Hepatocyte (in vitro differentiated cells): ENCODE data around the gene CNOT11. TPM values are rescaled to one million over a fixed set of nuclear protein-coding genes. Genes with fewer than 3 reads are reported as not detected.

Experiments
- DNase-seq: peaks from one replicate; pipeline ENCODE4 v3.0.0-alpha.2; 2016; ENCODE audit warnings: low spot score
- H2AFZ ChIP-seq: fragments of 200-600 bp; sonication (generic); 2 replicates; pipeline ENCODE4 v1.6.0; 2016; ENCODE audit warnings: antibody characterized with exemption, mild to moderate bottlenecking
- H3K27ac ChIP-seq: fragments of 200-600 bp; sonication (generic); 2 replicates; pipeline ENCODE4 v1.5.1; 2016; ENCODE audit warnings: mild to moderate bottlenecking
- H3K27me3 ChIP-seq: fragments of 200-600 bp; sonication (generic); 2 replicates; pipeline ENCODE4 v1.6.1; 2016
- H3K36me3 ChIP-seq: fragments of 200-600 bp; sonication (generic); replicated peaks from 2 replicates; pipeline ENCODE4 v1.5.1; 2016; ENCODE audit warnings: low read depth; ENCODE audit not compliant: insufficient read depth
- H3K4me1 ChIP-seq: fragments of 200-600 bp; sonication (generic); 2 replicates; pipeline ENCODE4 v1.5.1; 2016; ENCODE audit warnings: mild to moderate bottlenecking, moderate library complexity; ENCODE audit not compliant: insufficient read depth
- H3K4me2 ChIP-seq: fragments of 200-600 bp; sonication (generic); 2 replicates; pipeline ENCODE4 v1.6.0; 2016
- H3K4me3 ChIP-seq: fragments of 200-600 bp; sonication (generic); 2 replicates; pipeline ENCODE4 v1.5.1; 2016; ENCODE audit warnings: mild to moderate bottlenecking
- H3K79me2 ChIP-seq: fragments of 200-600 bp; sonication (generic); 2 replicates; pipeline ENCODE4 v1.6.0; 2017; ENCODE audit warnings: mild to moderate bottlenecking
- H3K9me2 ChIP-seq: fragments of 200-600 bp; sonication (generic); replicated peaks from 2 replicates; pipeline ENCODE4 v1.6.0; 2017; ENCODE audit warnings: mild to moderate bottlenecking; ENCODE audit not compliant: insufficient read depth
- H3K9me3 ChIP-seq: fragments of 200-600 bp; sonication (generic); 2 replicates; pipeline ENCODE4 v1.5.1; 2016; ENCODE audit warnings: low read depth, mild to moderate bottlenecking
- H4K20me1 ChIP-seq: fragments of 200-600 bp; sonication (generic); 2 replicates; pipeline ENCODE4 v1.6.0; 2016; ENCODE audit warnings: mild to moderate bottlenecking; ENCODE audit not compliant: insufficient read depth, poor library complexity, severe bottlenecking
- EZH2 ChIP-seq: fragments of 200-600 bp; sonication (generic); IDR thresholded peaks from 2 replicates; pipeline ENCODE4 v1.6.1; 2016; ENCODE audit warnings: antibody characterized with exemption, mild to moderate bottlenecking, borderline replicate concordance
- EZH2phosphoT487 ChIP-seq: fragments of 200-600 bp; sonication (generic); IDR thresholded peaks from one replicate; pipeline ENCODE4 v1.6.1; 2018; ENCODE audit warnings: antibody characterized with exemption, mild to moderate bottlenecking, low read depth, moderate library complexity; ENCODE audit not compliant: unreplicated experiment, severe bottlenecking
- WGBS: methylation state at CpG from one replicate; pipeline ENCODE4 v1.1.6; 2016; ENCODE audit warnings: low lambda C conversion rate; ENCODE audit errors: missing lambda C conversion rate; 5-methylcytosine and 5-hydroxymethylcytosine counted together
- polyA plus RNA-seq: library from polyadenylated mRNA; unstranded; fragments of >200 nt; fragmentation: Nextera tagmentation; extraction: Ambion mirVana; gene quantifications from 2 replicates; pipeline ENCODE4 v1.2.1, GENCODE V29; 2016
- total RNA-seq: library from RNA; depleted of rRNA; stranded (reverse); fragments of >200 nt; gene quantifications from 2 replicates; pipeline ENCODE4 v1.2.3, GENCODE V29; 2014
- TF ChIP-seq, protein P1 (sequence below): fragments of 200-600 bp; sonication (generic); IDR thresholded peaks from 2 replicates; pipeline ENCODE4 v1.5.1; 2016; ENCODE audit warnings: antibody characterized with exemption, mild to moderate bottlenecking; ENCODE audit not compliant: poor library complexity

The CNOT11 gene
- total RNA-seq (55.8 and 61.8 TPM in 2 replicates), polyA plus RNA-seq (57.3 and 57.7 TPM in 2 replicates)

GRCh38 chr2:101252408-101253012, at the start of gene CNOT11:
TSS of gene CNOT11 (plus strand) at chr2:101252886. CDS start at chr2:101252965, 79 bp downstream.
- WGBS, result 1% methylated on average over 48 of the region's 63 CpGs
- peaks cover 12% of the 10 kb centered on the region for H4K20me1 ChIP-seq
- H3K36me3 ChIP-seq, result no peaks in the 10 kb centered on the region
- H3K4me3 ChIP-seq, result peak within 1 kb of the TSS; percentile 74
- H3K79me2 ChIP-seq, result peaks cover 44% of the 10 kb centered on the region
- H3K27me3 ChIP-seq, result no peaks in the 10 kb centered on the region
- TF ChIP-seq EZH2 (no peak), EZH2phosphoT487 (no peak)
- TF ChIP-seq, protein P1, sequence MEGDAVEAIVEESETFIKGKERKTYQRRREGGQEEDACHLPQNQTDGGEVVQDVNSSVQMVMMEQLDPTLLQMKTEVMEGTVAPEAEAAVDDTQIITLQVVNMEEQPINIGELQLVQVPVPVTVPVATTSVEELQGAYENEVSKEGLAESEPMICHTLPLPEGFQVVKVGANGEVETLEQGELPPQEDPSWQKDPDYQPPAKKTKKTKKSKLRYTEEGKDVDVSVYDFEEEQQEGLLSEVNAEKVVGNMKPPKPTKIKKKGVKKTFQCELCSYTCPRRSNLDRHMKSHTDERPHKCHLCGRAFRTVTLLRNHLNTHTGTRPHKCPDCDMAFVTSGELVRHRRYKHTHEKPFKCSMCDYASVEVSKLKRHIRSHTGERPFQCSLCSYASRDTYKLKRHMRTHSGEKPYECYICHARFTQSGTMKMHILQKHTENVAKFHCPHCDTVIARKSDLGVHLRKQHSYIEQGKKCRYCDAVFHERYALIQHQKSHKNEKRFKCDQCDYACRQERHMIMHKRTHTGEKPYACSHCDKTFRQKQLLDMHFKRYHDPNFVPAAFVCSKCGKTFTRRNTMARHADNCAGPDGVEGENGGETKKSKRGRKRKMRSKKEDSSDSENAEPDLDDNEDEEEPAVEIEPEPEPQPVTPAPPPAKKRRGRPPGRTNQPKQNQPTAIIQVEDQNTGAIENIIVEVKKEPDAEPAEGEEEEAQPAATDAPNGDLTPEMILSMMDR, result no peak
- peak within 1 kb of the TSS; percentile 93 for H3K4me2 ChIP-seq
- no peaks in the 10 kb centered on the region for H3K9me2 ChIP-seq
- DNase-seq, result peak; percentile 99
- peaks cover 15% of the 10 kb centered on the region for H3K4me1 ChIP-seq
- peak within 1 kb of the TSS; percentile 82 for H2AFZ ChIP-seq
- peak within 1 kb of the TSS; percentile 96 for H3K27ac ChIP-seq
- no peaks in the 10 kb centered on the region for H3K9me3 ChIP-seq

DNA sequence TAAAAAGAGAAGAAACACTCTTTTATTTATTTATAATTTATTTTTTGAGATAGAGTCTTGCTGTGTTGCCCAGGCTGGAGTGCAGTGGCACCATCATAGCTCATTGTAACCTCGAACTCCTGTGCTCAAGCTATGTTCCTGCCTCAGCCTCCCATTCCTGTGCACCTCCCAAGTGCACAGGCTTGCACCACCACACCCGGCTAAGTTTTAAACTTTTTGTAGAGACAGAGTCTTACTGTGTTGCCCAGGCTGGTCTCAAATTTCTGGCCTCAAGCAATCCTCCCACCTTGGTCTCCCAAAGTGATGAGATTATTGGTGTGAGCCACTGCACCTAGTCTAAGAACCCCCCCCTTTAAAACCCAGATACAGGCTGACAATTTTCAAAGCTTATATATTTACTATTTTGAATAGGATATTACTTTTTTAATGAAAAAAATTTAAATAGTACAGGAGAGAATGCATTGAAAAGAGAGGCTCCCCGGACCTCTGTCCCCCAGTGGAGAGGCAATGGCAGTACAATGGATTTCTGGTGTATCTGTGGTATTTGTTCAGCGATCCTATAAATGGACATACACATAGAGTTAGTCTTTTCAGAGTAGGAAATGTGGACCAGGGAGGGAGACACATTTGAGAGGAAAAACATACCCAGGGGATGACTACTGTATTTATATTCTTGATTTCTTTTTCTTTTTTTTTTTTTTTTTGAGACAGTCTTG, 48.1 kb upstream of the CNOT11 start:
- WGBS, result 86% methylated on average over 4 of the region's 4 CpGs
- H2AFZ ChIP-seq, result no peak overlapping the region

DNA sequence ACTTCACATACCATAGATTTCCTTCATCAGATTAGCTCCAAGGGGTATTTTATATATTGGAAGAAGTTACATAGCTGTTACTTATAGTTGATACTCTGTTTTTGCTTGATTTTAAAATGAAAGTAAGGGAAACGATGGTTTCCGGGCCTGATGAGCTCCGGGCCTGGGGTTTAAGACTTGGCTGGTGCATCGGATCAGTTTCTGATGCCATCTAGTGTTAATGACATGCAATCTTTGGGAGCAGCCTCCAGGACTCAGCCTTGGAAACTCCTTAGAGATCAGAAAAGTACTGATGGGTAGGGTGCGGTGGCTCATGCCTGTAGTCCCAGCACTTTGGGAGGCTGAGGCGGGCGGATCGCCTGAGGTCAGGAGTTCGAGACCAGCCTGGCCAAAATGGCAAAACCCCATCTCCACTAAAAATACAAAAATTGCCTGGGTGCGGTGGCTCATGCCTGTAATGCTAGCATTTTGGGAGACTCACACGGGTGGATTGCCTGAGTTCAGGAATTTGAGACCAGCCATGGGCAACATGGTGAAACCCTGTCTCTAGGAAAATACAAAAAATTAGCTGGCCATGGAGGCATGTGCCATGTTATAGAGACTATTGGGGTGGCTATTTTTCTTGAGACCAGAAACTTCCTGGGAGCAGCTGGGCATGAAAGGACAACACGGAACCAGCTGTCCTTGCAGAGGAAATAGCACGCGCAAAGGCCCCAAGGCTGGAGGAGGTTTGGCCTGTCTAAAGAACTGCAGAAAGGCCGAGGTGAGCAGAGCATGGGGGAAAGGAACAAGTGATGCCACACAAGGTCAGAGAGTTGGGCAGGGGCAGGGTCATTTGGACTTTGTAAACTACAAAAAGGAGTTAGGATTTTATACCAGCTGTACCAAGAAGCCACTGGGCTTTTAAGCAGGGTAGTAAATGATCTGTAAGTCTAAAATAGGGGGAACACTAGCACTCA, 46.9 kb upstream of the CNOT11 start:
- TF ChIP-seq EZH2 (no peak), EZH2phosphoT487 (no peak)
- TF ChIP-seq, protein P1, result peak; percentile 69
- H4K20me1 ChIP-seq, result no peaks in the 10 kb centered on the region
- no peaks in the 10 kb centered on the region for H3K9me3 ChIP-seq
- no peaks in the 10 kb centered on the region for H3K9me2 ChIP-seq
- no peaks in the 10 kb centered on the region for H3K27me3 ChIP-seq
- peaks cover 5% of the 10 kb centered on the region for H3K4me1 ChIP-seq
- peak; percentile 80 for DNase-seq
- H3K4me3 ChIP-seq, result no peak overlapping the region
- H3K27ac ChIP-seq, result no peak overlapping the region
- 61% methylated on average over 15 of the region's 15 CpGs for WGBS
- H3K4me2 ChIP-seq, result peak overlapping the region; percentile 67
- H2AFZ ChIP-seq, result peak overlapping the region; percentile 60
- H3K79me2 ChIP-seq, result no peaks in the 10 kb centered on the region
- H3K36me3 ChIP-seq, result no peaks in the 10 kb centered on the region

More for the DNA sequence above, 48.1 kb upstream of the CNOT11 start:
- H3K9me3 ChIP-seq, result no peaks in the 10 kb centered on the region
- no peak overlapping the region for H3K4me3 ChIP-seq
- H3K36me3 ChIP-seq, result no peaks in the 10 kb centered on the region
- no peaks in the 10 kb centered on the region for H3K27me3 ChIP-seq
- no peaks in the 10 kb centered on the region for H3K79me2 ChIP-seq
- no peaks in the 10 kb centered on the region for H3K9me2 ChIP-seq
- peaks cover 5% of the 10 kb centered on the region for H3K4me1 ChIP-seq
- H3K27ac ChIP-seq, result no peak overlapping the region
- no peak for DNase-seq
- TF ChIP-seq, protein P1, result no peak
- no peak for TF ChIP-seq EZH2
- TF ChIP-seq EZH2phosphoT487, result no peak
- no peaks in the 10 kb centered on the region for H4K20me1 ChIP-seq
- no peak overlapping the region for H3K4me2 ChIP-seq
